GM18507 (cell line): Measurements from ENCODE around the gene ABTB1.
A peak's percentile ranks its signal among the peaks of the same experiment; 100 is the strongest.
"Not testable (repeated sequence)": the region's sequence is repeated elsewhere in the genome, so short reads cannot be mapped to it uniquely, and the experiment has no call there.

ENCODE experiments used
- DNase-seq: peaks from one replicate; pipeline ENCODE4 v3.0.0; 2011; ENCODE audit warnings: low read depth; ENCODE audit not compliant: insufficient read length; ENCODE audit errors: extremely low spot score
- FAIRE-seq: peaks from 2 replicates; lab custom pipeline; 2011; peaks lifted over from hg19 to GRCh38; lab: Jason Lieb, UNC

The ABTB1 gene

DNA sequence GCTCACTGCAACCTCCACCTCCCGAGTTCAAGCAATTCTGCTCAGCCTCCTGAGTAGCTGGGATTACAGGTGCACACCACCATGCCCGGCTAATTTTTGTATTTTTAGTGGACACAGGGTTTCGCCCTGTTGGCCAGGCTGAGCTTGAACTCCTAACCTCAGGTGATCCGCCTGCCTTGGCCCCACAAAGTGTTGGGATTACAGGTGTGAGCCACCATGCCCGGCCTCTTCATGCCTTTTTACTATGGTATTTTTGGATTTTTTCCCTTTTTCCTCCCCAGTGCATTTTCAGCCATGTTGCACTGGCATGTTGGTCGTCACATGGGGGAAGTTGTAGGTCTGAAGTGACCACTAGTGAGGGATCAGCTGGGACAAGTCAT lies 9.4 kb downstream of the ABTB1 start:
- DNase-seq, FAIRE-seq: not testable (repeated sequence)

DNA sequence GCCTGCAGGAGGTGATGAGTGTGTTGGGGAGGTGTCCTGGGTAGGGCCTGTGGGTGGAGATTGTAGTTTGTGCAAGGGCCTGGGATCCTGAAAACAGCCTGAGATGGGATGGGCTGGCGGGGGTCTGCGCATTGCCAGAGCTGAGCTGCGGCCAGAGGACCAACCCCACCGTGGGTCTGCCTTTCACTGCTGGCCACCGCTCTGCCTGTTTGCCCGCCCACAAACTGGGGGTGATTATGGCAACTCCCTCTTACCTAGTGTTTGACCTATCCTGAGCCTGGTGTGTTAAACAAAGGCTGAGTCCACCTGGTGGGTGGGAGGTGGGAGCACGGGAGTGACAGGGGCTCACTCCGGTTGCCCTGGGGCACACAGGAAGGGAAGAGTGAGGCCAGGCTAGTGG lies 9.8 kb downstream of the ABTB1 start:
- no peak for FAIRE-seq
- DNase-seq: no peak

DNA sequence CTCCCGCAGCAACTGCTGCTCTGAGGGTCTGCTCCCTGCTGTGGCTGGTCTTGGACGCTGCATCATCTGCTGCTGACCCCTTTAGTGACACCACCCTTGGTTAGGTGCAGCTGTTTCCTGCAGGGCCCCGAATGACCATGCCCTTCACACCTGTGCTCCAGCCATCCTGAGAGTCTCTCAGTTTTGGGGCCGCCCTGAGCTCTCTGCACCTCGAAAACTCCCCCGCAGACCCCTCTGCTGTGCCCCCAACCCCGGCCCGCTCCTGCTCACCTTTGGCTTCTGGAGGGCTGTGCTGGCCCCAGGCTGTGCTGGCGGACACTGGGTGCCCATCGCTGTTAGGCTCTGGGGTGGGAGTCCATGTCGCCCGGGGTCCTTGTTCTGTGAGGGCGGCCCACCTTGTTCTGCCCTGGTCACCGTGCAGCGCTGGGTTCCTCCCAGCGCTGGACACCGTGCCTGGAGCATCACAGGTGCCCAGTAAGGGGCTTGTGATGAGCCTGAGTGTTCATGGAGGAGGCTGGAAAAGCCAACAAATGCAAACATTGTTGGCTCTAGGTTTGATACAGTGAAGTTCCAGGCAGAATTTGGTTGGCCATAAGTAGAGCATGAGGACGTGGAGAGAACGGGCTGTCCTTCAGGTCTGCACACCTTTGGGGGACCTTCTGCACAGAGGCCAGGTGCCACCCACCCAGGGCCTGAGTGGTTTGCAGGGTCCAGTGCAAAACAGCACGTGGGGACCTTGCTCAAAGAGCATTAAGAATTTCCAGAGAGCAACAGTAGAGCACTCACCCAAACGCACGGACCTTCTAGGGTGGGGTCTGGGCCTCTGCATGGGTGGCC lies 12.3 kb downstream of the ABTB1 start:
- FAIRE-seq (no peak), DNase-seq (no peak)

DNA sequence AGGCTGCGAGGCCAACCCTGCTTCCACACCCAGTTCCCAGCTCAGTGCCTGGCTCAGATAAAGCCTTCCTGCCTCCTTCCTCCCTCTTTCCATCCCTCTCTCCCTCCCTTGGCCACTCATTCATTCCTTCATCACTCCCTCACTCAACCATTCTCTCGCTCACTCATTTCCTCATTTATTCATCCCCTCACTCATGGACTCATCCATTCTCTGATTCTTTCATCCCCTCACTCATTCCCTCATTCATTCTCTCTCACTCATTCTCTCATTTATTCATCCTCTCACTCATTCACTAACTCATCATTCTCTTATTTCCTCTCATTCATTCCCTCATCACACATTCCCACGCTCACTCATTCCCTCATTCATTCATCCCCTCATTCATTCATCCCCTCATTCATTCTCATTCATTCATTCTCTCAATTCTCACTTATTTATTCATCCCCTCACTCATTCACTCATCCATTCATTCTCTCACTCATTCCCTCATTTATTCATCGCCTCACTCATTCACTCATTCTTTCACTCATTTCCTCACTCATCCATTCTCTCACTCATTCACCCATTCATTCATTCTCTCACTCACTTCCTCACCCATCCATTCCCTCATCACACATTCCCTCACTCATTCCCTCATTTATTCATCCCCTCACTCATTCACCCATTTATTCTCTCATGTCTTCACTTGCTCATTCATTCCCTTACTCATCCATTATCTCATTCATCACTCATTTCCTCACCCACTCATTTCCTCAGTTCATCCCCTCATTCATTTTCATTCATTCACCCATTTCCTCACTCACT lies 13.2 kb downstream of the ABTB1 start:
- no peak for FAIRE-seq

DNA sequence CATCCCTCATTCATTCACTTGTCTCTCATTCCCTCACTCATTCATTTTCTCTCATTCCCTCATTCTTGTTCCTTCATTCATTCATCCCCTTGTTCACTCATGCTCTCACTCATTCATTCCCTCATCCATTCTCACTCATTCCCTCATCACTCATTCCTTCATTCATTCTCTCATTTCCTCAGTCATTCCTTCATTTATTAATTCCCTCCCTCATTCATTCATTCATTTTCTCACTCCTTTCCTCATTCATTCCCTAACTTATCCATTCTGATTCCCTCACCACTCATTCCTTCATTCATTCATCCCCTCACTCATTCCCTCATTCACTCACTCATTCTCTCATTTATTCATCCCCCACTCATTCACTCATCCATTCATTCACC lies 13.8 kb downstream of the ABTB1 start:
- no peak for FAIRE-seq
- DNase-seq: no peak

More for the DNA sequence above, 13.2 kb downstream of the ABTB1 start:
- DNase-seq: no peak

DNA sequence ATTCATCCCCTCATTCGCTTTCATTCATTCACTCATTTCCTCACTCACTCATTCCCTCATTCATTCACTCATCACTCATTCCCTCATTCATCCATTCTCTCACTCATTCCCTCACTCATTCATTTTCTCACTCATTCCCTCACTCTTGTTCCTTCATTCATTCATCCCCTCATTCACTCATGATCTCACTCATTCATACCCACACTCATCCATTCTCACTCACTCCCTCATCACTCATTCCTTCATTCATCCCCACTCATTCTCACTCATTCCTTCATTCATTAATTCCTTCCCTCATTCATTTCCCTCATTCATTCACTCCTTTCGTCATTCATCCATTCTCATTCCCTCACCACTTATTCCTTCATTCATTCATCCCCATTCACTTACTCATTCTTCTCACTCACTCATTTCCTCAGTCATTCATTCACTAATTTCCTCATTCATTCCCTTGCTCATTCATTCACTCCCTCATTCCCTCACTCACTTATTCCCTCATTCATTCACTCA lies 14.5 kb downstream of the ABTB1 start:
- FAIRE-seq (no peak), DNase-seq (no peak)

DNA sequence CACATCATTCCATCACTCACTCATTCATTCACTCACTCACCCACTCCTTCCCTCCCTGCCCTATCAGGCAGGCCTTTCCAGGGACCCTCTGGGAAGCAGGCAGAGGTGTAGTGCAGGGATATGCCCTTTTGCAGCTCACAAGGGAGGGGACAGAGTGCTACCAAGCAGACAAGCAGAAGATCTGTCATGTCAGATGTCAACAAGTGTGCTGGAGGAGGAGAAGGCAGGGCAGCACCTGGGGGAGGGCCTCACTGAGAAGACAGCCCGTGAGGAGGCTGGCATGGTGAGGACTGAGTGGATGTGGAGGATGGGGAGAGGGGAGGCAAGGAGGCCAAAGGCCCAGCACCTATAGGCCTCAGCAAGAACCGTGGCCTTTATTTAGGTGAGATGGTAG lies 15.3 kb downstream of the ABTB1 start:
- DNase-seq: no peak
- no peak for FAIRE-seq

DNA sequence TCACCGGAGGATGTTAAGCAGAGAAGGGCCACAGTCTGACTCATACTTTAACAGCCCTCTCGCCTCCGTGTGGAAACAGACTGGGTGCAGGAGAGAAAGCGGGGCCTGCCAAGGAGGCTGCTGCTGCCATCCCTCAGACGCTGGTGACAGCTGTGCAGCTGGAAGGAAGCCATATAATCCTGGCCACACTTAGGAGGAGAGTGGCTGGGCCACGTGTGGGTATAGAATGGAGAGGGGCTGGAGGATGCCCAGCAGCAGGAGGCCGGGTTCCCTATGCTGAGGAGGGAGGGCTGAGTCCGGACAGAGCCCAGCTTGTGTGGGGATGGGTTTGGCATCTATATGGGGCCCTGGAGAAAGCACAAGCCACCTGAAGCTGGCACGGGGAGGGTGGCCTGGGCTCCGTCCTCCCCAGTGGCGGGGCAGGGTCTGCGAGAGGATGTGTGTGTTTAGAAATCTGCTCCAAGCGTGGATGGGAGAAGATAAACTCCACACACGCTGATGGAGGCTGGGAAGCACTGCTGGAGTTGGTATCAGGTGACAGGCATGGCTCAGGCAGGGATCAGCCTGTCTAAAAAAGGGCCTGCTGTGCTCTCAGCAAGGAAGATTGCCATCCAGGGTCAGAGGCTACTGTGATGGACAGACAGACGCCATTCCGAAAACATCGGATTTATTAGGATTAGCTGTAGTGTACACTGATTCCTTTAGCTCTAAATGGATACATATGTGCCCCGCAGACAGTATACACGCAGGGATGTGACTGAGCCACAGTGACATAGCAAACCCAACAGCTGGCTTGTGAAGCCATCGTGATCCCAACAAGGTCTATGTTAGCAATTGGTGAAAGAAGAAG lies 15.9 kb downstream of the ABTB1 start:
- FAIRE-seq (no peak), DNase-seq (no peak)

DNA sequence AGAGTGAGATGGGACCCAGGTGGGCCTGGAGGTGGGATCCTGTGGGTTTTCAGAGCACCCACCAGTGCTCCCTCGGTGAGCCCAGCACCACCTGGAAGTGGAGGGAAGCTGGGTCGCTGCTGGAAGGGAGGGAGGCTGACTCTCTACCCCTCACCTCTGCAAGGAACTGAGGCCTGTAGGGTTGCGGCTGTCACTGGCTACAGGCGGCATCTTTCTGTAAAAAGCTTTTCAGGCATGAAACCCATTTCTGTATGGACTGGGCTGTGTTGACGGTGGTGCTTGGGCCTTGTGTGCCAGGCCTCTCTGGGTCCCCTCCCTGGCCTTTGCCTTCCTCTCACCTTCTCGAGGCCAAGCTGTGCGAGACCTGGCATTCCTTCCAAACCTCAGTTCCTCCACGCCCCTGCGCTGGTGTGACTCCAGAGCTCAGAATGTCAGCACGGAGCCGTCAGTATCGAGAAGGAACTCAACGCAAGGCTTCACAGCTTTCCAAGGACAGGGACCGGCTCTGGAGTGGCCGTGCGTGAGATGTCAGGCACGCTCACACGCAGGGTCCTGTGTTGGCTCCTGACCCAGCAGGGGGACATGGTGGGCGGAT lies 16.6 kb downstream of the ABTB1 start:
- FAIRE-seq (no peak), DNase-seq (no peak)

DNA sequence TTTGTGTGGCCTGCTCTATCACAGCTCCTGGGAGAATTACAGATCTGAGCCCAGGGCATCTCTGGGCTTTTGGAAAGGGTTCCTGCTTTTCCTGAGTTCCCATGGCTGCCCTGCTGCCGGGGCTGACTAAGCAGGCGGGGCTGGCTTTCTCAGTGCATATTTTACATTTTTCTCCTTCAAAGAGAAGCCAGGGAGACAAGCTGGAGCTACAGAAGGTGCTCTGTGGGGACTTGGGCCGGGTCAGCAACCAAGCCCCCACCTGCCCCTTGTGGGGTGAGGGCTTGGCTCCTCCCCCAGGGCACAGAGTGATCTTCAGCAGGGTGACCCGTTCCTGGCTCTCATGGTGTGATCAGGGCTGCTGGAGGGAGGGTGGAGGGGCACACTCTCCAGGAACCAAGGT lies 17.4 kb downstream of the ABTB1 start:
- FAIRE-seq: no peak
- DNase-seq: no peak

DNA sequence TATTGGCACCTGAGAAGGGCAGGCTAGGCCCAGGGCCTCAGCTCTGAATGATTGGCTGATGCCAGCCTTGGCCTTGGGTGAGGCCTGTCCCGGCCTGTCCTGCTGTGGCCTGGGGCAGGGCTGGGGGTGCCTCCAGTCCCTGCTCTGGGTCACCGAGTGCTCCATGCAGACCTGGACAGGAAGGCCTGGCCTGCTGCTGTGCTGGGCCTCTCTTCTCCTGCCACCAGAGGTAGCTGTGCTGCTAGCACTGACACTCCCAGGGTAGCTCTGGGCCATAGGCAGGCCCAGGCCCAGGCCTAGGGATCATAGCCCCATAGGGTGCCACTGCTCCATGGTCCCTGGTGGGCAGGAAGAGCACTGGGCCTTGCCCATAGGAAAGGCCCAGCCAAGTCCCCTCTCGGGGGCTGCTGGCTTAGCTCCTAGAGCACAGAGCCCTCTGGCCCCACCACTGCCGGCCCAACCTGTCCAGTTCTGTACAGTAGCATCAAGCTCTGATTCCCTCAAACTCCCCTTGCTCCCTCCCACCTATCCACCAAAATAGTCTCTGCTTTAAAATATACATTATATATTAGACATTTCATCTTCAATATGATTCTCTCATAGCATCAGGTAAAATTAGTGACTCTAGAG lies 18.2 kb downstream of the ABTB1 start:
- FAIRE-seq: peak; percentile 21

DNA sequence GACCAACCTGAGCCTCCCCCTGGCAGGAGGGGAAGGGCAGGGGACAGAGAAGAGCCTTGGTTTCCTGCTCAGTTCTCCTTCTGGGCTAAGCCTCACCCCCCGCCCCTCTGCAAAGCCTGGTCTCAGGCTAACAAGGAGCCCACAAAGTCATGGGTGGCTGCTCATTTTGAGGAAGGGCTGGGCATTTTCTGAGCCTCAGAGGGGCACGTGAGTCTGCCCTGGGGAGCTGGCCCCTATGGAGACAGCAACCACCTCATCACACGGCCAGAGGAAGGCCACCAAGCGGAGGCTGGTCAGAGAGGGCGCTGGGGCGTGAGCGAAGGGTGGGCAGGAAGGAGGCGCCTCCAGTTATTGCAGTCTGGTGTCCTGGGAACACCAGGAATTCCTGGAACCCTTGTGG lies 18.7 kb downstream of the ABTB1 start:
- DNase-seq (no peak), FAIRE-seq (no peak)

More for the DNA sequence above, 18.2 kb downstream of the ABTB1 start:
- DNase-seq: no peak

DNA sequence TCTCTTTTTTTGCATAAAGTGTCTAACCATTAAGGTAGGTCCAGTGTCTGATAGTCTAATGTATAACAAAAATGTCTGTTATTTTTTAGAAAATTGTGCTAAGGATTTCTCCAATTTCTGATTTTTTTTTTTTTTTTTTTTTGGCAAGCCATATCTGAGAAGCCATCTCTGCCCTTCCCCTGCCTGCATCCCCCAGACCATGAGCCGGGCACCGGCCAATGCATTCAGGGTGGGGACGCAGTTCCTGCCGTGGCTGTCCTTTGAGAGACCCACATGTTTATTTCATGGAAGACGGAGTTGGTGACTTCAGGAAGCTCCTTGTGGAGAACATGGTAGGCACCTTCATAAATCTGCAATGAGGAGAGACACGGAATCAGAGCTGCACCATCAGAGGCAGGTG lies 19.2 kb downstream of the ABTB1 start:
- FAIRE-seq: no peak
- DNase-seq: no peak

DNA sequence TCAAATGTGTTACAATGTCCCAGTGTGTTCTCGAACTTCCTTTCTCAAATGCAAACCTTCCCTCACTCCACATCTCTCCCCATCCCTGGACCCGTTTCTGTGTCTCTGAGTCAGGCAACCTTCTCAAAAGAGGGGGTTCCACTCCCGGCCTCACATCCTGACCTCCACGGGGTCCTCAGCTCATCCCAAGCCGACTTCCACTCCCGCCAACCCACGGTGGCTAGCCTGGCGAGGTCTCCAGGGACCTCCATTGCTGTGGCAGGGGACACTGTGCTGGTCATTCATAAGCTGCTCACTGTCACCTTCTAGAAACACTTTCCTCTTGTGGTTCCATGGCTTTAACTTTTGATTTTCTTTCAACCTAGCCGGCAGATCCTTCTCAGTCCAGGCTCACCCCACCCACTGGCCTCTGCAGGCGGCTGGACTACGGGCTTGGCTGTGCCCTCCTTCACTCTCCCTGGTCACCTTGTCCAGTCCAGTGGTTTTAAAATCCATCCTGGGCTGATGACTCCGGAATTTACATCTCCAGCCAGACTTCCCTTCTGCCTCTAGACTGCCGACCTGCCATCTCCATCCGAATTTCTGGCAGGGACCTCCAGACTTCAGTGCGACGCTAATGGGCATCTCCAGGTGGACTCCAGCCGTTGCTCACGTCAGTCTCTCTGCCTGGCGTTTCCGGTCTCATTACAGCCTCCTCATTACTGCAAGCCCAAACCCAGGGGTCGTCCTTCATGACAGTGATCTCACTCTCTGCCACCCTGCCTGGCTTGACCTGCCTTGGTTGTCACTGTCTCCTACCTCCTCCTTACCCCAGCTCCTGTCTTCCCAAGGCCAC lies 20.0 kb downstream of the ABTB1 start:
- no peak for DNase-seq
- FAIRE-seq: no peak

DNA sequence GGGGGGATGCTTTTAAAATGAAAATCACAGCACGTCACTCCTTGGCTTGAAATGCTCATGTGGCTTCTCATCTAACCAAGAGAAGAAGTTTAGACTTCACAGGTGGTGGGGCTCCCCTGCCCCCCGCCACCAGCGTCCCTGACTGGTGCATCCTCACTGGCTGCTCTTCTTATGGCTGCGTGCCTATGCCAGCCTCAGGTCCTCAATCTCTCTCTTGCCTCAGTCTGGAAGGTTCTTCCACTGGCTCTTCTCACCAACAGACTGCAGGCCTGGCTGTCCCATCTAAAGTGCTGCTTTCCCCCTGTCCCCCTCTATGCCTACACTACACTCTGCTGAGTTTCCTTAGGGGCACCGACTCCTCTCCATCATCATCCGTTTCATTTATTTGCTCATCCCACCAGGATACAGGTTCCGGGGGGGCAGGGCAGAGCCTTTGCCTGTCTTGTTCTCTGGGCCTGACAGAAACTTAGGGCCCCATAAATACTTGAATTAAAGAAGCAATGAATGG lies 20.6 kb downstream of the ABTB1 start:
- FAIRE-seq (no peak), DNase-seq (no peak)

DNA sequence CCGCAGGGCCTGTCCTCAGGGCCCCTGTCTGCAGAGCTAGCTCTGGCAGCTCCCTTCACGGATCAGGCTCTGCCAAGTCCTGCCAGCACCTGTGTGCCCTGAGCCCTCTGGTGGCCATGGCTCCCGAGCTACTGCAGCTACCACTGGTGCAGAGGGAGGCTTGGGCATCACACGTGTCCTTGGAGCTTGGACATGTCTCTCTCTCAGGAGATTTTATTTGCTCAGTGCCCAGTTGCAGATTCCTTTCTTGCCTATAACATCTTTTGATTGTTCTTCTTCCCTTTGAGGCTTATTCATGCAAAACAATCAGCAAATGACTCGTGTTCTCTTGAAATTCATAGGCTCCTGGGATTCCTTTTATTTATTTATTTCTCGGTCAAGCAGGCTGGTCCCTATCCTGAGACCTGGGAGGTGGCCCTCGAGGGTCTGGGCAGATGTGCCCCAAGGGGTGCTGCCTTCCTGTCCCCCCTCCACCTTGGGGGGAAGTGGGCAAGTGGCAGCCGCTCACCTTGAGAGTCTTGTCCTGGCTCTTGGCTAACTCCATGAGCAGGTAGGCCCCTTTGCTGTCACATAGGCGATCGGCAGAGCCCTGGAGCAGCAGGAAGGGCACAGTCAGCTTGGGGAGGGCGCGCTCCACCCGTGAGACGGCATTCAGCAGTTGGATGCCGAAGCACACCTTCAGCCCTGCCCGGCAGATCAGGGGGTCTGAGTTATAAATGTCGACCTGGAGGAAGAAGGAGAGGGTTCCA lies 21.9 kb downstream of the ABTB1 start:
- FAIRE-seq: no peak
- DNase-seq: no peak

DNA sequence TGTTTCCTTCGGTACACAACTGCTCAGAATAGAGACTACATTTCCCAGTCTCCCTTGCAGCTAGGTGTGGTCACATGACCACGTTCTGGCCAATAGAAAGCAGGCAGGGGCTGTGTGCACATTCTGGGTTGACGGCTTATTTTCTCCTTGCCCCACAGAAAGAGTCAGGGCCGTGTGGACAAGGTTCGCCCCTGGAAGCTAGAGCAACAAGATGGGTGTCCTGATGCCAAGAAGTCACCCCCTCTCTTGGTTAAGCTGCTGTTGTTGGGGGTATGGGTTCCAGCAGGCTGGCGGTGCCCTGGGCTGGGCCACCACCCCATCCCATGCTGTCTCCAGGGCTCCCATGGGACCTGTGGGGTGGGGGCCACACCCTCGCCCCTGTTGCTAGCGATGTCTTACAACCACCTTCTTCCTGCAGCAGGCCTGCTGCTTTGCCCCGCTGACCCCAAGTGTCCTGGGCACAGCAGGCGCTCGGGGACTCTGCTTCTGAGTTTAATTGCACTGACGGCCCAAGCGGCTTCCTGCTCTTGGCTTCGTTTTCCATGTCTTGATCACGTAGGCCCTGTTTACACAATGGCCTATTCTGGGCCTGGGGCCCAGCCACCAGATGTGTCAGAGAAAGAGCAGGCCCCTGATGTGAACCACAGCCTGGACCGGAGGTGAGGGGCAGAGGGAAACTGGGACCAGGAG lies 24.9 kb downstream of the ABTB1 start:
- DNase-seq: peak; percentile 29
- FAIRE-seq: peak; percentile 95
